ENCODE measurements around the gene MYO5C. TPM values are rescaled to one million over a fixed set of nuclear protein-coding genes. Genes with fewer than 3 reads are reported as not detected.

The MYO5C gene
- total RNA-seq, 2 experiments from 2014 or later = 1.6 to 4.1 TPM

- ChIA-PET CTCF (ENCODE audit: unreplicated experiment) (interaction anchor here (1.0 kb wide), 1 partner anchor 12 kb away, joined by 3 read pairs; no protein-coding TSS in a partner anchor), POLR2A (interaction anchor here (0.7 to 8.4 kb wide), 12 partner anchors 11 to 856 kb away, joined by 3 to 167 read pairs (median 3); no protein-coding TSS in a partner anchor)
- Histone ChIP-seq H2AFZ (ENCODE audit: low read length) (peak overlapping the region; percentile 60; the same call in 1 of the 2 replicates), H3K4me1 (ENCODE audit: insufficient read depth, low read length, poor library complexity, severe bottlenecking) (peaks cover 67% of the 10 kb centered on the region), H4K20me1 (ENCODE audit: insufficient read depth, low read length) (no peaks in the 10 kb centered on the region), H3K9me3 (ENCODE audit: low read length) (no peaks in the 10 kb centered on the region), H3K27ac (ENCODE audit: low read depth, low read length, poor library complexity, severe bottlenecking) (peak overlapping the region; percentile 97), H3K4me2 (ENCODE audit: low read length) (peak overlapping the region; percentile 94), H3K79me2 (ENCODE audit: insufficient read depth, low read depth, low read length) (peaks cover 42% of the 10 kb centered on the region), H3K36me3 (ENCODE audit: insufficient read depth, low read length) (peaks cover 16% of the 10 kb centered on the region; the same call in 1 of the 2 replicates), H3K9me2 (ENCODE audit: insufficient read depth, low read length) (no peaks in the 10 kb centered on the region), H3K4me3 (ENCODE audit: low read depth, low read length, poor library complexity, severe bottlenecking) (peak overlapping the region; percentile 79)
- TF ChIP-seq CTCF (conservative IDR thresholded peaks at IDR 0.05; ENCODE audit: low read length) (no peak), EZH2phosphoT487 (IDR thresholded peaks at IDR 0.05; ENCODE audit: borderline replicate concordance, low read depth, low read length) (no peak)
- DNase-seq (ENCODE audit: low spot score) = no peak
- intact Hi-C loops (cut with micrococcal nuclease; ENCODE audit: unreplicated experiment) = no loop called here
- BruUV-seq (replicated peaks) = no TSS peak
These were observed 75.4 kb downstream of the MYO5C start for GRCh38 chr15:52220251-52220650.

- peak overlapping the region; percentile 97 for H3K27ac ChIP-seq (ENCODE audit: low read depth, low read length, poor library complexity, severe bottlenecking)
- DNase-seq (ENCODE audit: low spot score) = no peak
- H4K20me1 ChIP-seq (ENCODE audit: insufficient read depth, low read length) = no peaks in the 10 kb centered on the region
- H3K4me3 ChIP-seq (ENCODE audit: low read depth, low read length, poor library complexity, severe bottlenecking) = peak overlapping the region; percentile 6
- H3K9me3 ChIP-seq (ENCODE audit: low read length) = no peaks in the 10 kb centered on the region
- TF ChIP-seq CTCF (conservative IDR thresholded peaks at IDR 0.05; ENCODE audit: low read length) (no peak), EZH2phosphoT487 (IDR thresholded peaks at IDR 0.05; ENCODE audit: borderline replicate concordance, low read depth, low read length) (no peak)
- BruUV-seq (replicated peaks) = no TSS peak
- H2AFZ ChIP-seq (ENCODE audit: low read length) = peak overlapping the region; percentile 69; the same call in 1 of the 2 replicates
- ChIA-PET CTCF (ENCODE audit: unreplicated experiment) (no interaction called here), POLR2A (interaction anchor here (2.6 kb wide), 1 partner anchor 13 kb away, joined by 17 read pairs; no protein-coding TSS in a partner anchor)
- H3K4me2 ChIP-seq (ENCODE audit: low read length) = peak overlapping the region; percentile 94
- H3K9me2 ChIP-seq (ENCODE audit: insufficient read depth, low read length) = no peaks in the 10 kb centered on the region
- peaks cover 58% of the 10 kb centered on the region for H3K4me1 ChIP-seq (ENCODE audit: insufficient read depth, low read length, poor library complexity, severe bottlenecking)
- H3K36me3 ChIP-seq (ENCODE audit: insufficient read depth, low read length) = peaks cover 4% of the 10 kb centered on the region; the same call in 1 of the 2 replicates
- peaks cover 28% of the 10 kb centered on the region for H3K79me2 ChIP-seq (ENCODE audit: insufficient read depth, low read depth, low read length)
- intact Hi-C loops (cut with micrococcal nuclease; ENCODE audit: unreplicated experiment) = no loop called here
These were observed 76.8 kb downstream of the MYO5C start for GRCh38 chr15:52218816-52219215.

GRCh38 chr15:52218371-52218770 lies 77.2 kb downstream of the MYO5C start:
- BruUV-seq (replicated peaks) = no TSS peak
- Histone ChIP-seq H3K4me1 (ENCODE audit: insufficient read depth, low read length, poor library complexity, severe bottlenecking) (peaks cover 53% of the 10 kb centered on the region), H4K20me1 (ENCODE audit: insufficient read depth, low read length) (no peaks in the 10 kb centered on the region), H3K4me2 (ENCODE audit: low read length) (peak overlapping the region; percentile 94), H3K9me3 (ENCODE audit: low read length) (no peaks in the 10 kb centered on the region), H3K79me2 (ENCODE audit: insufficient read depth, low read depth, low read length) (peaks cover 23% of the 10 kb centered on the region), H3K36me3 (ENCODE audit: insufficient read depth, low read length) (no peaks in the 10 kb centered on the region), H3K9me2 (ENCODE audit: insufficient read depth, low read length) (no peaks in the 10 kb centered on the region), H3K4me3 (ENCODE audit: low read depth, low read length, poor library complexity, severe bottlenecking) (peak overlapping the region; percentile 6), H3K27ac (ENCODE audit: low read depth, low read length, poor library complexity, severe bottlenecking) (peak overlapping the region; percentile 97), H2AFZ (ENCODE audit: low read length) (peak overlapping the region; percentile 69)
- CTCF ChIA-PET (ENCODE audit: unreplicated experiment) = no interaction called here
- no peak for DNase-seq (ENCODE audit: low spot score)
- intact Hi-C loops (cut with micrococcal nuclease; ENCODE audit: unreplicated experiment) = no loop called here
- POLR2A ChIA-PET = interaction anchor here (2.6 kb wide), 1 partner anchor 13 kb away, joined by 17 read pairs; no protein-coding TSS in a partner anchor
- TF ChIP-seq EZH2phosphoT487 (IDR thresholded peaks at IDR 0.05; ENCODE audit: borderline replicate concordance, low read depth, low read length) (no peak), CTCF (conservative IDR thresholded peaks at IDR 0.05; ENCODE audit: low read length) (no peak)

Measured in OCI-LY7 (cell line).